NT2/D1 (cell line): ENCODE data around the gene NCAM2.

Experiments
- DNase-seq: peaks from one replicate; pipeline ENCODE4 v3.0.0-alpha.2; 2011; ENCODE audit warnings: low read depth, low spot score
- H3K27me3 ChIP-seq: 2 replicates; pipeline ENCODE4 v1.6.0; 2011; ENCODE audit warnings: mild to moderate bottlenecking; ENCODE audit not compliant: insufficient read length, insufficient read depth
- H3K36me3 ChIP-seq: 2 replicates; pipeline ENCODE4 v1.6.1; 2011; ENCODE audit warnings: mild to moderate bottlenecking, low read length, mixed read lengths; ENCODE audit not compliant: insufficient read depth, insufficient read length
- H3K4me1 ChIP-seq: 2 replicates; pipeline ENCODE4 v1.5.1; 2011; ENCODE audit not compliant: insufficient read depth, insufficient read length
- H3K4me3 ChIP-seq: 2 replicates; pipeline ENCODE4 v1.5.1; 2011; ENCODE audit warnings: low read depth; ENCODE audit not compliant: insufficient read length
- H3K9ac ChIP-seq: 2 replicates; pipeline ENCODE4 v1.6.0; 2011; ENCODE audit warnings: low read depth; ENCODE audit not compliant: insufficient read length
- H3K9me3 ChIP-seq: 2 replicates; pipeline ENCODE4 v1.5.1; 2011; ENCODE audit warnings: mild to moderate bottlenecking, low read length; ENCODE audit not compliant: insufficient read depth
- SUZ12 ChIP-seq: IDR thresholded peaks from 2 replicates; pipeline ENCODE4 v1.6.1; 2011; ENCODE audit not compliant: insufficient read length, insufficient read depth; ENCODE audit errors: extremely low read depth
- YY1 ChIP-seq: IDR thresholded peaks from 2 replicates; pipeline ENCODE4 v1.6.1; 2011; ENCODE audit not compliant: insufficient read length, insufficient read depth
- ZNF274 ChIP-seq: IDR thresholded peaks from 2 replicates; pipeline ENCODE4 v1.6.1; 2011; ENCODE audit warnings: mild to moderate bottlenecking, low read depth, low read length

The NCAM2 gene

GRCh38 chr21:21188513-21189195 is 190.4 kb downstream of the NCAM2 start:
- Histone ChIP-seq H3K36me3 (no peaks in the 10 kb centered on the region), H3K4me1 (no peaks in the 10 kb centered on the region), H3K4me3 (no peak overlapping the region), H3K9me3 (no peaks in the 10 kb centered on the region), H3K9ac (no peak overlapping the region), H3K27me3 (no peaks in the 10 kb centered on the region)
- no peak for TF ChIP-seq YY1
- no peak for TF ChIP-seq SUZ12
- no peak for TF ChIP-seq ZNF274
- DNase-seq, result no peak

DNA sequence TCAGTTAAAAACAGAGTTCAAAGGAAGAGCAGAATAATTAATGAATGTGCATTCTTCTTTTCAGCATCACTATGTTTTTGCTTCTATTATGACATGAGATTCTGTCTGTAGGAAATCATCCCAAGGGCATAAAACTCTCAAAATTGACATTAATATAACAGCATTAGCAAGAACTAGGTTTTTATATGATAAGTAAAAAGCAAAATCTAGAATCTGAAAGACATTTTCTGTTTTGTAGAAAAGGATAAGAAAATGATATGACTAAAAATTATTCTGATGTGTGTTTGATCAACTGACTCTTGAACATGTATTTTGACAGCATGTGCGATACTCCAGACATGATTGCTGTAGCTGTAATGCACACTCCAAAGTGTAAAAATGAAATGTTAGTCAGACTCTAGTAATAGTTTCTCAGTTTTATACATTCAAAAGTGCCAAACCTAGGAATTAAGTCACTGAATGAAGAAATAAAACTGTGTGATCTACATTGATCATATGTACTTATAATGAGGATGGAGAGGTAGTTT is 197.3 kb downstream of the NCAM2 start:
- H3K9me3 ChIP-seq, result no peaks in the 10 kb centered on the region
- H3K9ac ChIP-seq, result no peak overlapping the region
- H3K4me3 ChIP-seq, result no peak overlapping the region
- DNase-seq, result no peak
- no peaks in the 10 kb centered on the region for H3K4me1 ChIP-seq
- TF ChIP-seq YY1 (no peak), ZNF274 (no peak), SUZ12 (no peak)
- H3K36me3 ChIP-seq, result no peaks in the 10 kb centered on the region
- no peaks in the 10 kb centered on the region for H3K27me3 ChIP-seq

DNA sequence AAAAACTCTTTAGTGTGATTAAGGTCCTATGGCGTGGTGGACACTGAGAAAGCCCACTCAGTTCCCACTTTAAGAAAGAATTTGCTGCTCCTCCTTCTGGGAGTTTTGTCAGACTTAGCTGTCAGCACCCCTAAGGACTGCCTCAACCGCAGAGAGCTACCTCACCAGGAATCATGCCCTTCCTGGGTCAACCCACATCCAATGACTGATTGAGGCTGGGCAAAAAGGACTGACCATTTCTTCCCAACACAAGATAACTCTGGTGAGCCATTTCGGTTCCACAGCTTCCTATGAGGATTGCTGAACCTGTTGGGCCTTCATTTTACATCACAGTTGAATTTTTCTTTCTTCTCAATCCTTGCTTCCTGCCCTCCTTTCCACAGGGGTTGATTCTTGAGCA is 197.9 kb downstream of the NCAM2 start:
- H3K27me3 ChIP-seq, result no peaks in the 10 kb centered on the region
- H3K4me3 ChIP-seq, result no peak overlapping the region
- H3K36me3 ChIP-seq, result no peaks in the 10 kb centered on the region
- TF ChIP-seq YY1 (no peak), SUZ12 (no peak), ZNF274 (no peak)
- H3K9me3 ChIP-seq, result no peaks in the 10 kb centered on the region
- no peaks in the 10 kb centered on the region for H3K4me1 ChIP-seq
- DNase-seq, result no peak
- no peak overlapping the region for H3K9ac ChIP-seq

DNA sequence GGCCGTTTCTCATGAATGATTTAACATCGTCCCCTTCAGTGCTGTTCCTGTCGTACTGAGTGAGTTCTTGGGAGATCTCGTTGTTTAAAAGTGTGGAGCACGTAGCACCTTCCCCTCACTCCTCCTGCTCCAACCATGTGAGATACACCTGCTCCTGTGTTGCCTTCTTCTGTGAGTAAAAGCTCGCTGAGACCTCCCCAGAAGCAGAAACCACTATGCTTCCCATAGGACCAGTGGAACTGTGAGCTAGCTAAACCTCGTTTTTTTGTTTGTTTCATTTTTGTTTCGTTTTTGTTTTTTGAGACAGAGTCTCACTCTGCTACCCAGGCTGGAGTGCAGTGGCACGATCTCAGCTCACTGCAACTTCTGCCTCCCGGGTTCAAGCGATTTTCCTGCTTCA is 198.6 kb downstream of the NCAM2 start:
- no peaks in the 10 kb centered on the region for H3K4me1 ChIP-seq
- H3K36me3 ChIP-seq, result no peaks in the 10 kb centered on the region
- H3K9me3 ChIP-seq, result no peaks in the 10 kb centered on the region
- H3K27me3 ChIP-seq, result no peaks in the 10 kb centered on the region
- TF ChIP-seq YY1, result no peak
- TF ChIP-seq SUZ12, result no peak
- no peak for TF ChIP-seq ZNF274
- no peak overlapping the region for H3K9ac ChIP-seq
- DNase-seq, result no peak
- H3K4me3 ChIP-seq, result no peak overlapping the region

DNA sequence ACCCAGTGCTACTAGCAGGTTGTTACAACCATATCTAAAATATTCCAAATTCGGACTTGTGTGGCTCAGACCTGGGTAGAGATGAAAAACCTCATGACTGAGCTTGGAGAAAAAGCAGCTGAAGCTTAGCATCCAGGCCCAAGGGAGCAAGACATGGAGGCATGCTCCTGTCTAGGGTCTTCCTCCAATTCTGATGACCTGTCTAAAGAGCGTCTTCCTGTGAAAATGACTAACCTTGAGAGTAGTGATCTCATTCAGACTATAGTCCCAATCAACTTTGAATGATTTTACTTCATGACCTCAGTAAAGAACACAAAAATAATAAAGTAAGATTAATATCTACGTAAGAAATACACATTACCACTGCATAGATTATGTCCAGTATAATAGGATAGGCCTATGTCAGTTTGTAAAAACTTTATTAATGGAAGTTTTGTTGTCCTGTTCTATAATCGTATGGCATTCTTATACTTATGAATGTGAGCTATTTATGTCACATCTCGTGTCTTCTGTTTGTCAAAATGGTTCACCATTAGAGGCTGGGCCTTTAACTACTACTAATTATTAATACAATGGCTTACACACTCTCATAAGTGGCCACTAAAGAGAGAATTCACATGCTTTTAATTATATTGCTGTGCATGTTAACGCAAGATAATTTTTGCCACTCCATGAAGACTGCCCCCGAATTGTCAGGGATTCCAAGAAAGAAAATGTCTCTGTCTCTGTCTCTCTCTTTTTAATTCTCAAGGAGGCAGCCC is 201.3 kb downstream of the NCAM2 start:
- Histone ChIP-seq H3K4me3 (no peak overlapping the region), H3K9ac (no peak overlapping the region), H3K4me1 (no peaks in the 10 kb centered on the region), H3K36me3 (no peaks in the 10 kb centered on the region), H3K9me3 (no peaks in the 10 kb centered on the region), H3K27me3 (no peaks in the 10 kb centered on the region)
- TF ChIP-seq YY1, result no peak
- no peak for TF ChIP-seq ZNF274
- TF ChIP-seq SUZ12, result no peak
- no peak for DNase-seq

DNA sequence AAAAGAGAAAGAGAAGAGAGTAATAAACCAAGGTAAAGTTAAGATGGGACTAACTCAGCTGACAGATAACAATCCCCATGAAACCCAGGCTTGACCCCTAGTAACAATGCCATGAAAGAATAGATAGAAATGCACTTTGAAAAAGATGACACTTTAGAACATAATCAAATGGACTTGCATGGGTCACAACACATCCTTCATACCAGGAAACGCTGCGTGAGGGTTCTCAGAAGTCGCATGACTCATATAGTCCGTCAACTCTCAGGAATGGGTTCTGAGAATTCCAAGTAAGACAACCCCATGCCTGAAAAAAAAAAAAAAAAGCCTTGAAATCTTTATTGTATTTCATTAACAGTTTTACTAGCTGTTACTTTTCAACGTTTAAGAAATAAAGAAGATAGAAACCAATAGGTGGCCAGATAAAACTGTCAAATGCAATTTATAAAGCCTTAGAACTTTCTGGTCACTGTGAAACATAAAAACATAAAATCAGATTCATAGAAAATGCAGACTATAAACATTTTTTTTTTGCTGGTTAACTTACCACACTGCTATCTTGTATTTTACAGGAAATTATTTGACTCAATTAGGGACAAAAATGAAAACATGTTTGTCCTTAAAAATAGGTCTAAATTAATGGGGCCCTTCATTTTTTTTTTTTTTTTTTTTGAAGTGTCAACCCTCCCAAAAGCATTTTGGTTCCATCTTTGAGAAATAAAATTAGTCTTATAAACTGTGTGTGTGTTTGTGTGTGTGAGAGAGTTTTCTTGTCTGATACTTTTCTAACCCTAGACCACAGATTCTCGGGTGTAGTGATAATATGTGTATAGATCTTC is 202.1 kb downstream of the NCAM2 start:
- no peaks in the 10 kb centered on the region for H3K27me3 ChIP-seq
- H3K9ac ChIP-seq, result no peak overlapping the region
- no peak overlapping the region for H3K4me3 ChIP-seq
- TF ChIP-seq ZNF274, result no peak
- no peak for TF ChIP-seq SUZ12
- no peak for TF ChIP-seq YY1
- no peaks in the 10 kb centered on the region for H3K36me3 ChIP-seq
- peak; percentile 3 for DNase-seq
- no peaks in the 10 kb centered on the region for H3K4me1 ChIP-seq
- no peaks in the 10 kb centered on the region for H3K9me3 ChIP-seq
